CD4-positive, alpha-beta T cell treated with Interleukin-10 for 1 hour (primary cell): ENCODE results near the gene IL17RB.

ENCODE experiments used
- DNase-seq: peaks from one replicate; pipeline ENCODE4 v3.0.0-alpha.2; 2020

The IL17RB gene

DNA sequence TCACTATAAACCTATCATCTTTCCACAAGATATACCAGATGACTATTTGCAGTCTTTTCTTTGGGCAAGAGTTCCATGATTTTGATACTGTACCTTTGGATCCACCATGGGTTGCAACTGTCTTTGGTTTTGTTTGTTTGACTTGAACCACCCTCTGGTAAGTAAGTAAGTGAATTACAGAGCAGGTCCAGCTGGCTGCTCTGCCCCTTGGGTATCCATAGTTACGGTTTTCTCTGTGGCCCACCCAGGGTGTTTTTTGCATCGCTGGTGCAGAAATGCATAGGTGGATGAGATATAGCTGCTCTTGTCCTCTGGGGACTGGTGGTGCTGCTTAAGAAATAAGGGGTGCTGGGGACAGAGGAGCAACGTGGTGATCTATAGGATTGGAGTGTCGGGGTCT, 33.9 kb upstream of the IL17RB start:
- DNase-seq: no peak

DNA sequence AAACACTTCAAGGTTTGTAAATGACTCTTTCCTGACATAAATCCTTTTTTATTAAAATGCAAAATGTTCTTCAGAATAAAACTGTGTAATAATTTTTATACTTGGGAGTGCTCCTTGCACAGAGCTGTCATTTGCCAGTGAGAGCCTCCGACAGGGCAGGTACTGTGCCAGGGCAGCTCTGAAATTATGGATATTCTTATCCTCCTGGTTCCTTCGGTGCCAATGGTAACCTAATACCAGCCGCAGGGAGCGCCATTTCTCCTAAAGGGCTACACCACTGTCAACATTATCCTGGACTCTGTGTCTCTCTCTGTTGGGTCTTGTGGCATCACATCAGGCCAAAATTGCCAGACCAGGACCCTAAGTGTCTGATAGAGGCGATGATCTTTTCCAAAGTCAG, 33.1 kb upstream of the IL17RB start:
- no peak for DNase-seq

DNA sequence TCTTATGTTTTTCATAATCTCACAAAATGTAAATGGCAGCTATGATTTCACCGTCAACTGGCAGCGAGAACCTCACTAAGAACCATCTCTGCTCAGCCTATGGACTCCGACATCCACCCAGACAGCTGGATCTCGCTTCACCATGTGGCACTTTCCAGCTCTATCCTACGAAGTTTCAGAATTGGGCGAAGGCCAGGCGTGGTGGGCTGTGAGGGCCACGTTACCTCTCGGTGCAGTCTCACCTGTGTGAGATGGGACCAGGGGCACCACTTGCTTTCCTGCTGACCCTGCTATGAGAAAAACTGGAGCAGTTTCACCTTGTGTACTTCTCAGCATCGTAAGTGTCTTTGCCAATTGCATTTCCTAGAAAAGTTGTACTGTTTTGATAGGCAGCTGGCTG, 32.5 kb upstream of the IL17RB start:
- DNase-seq: no peak

DNA sequence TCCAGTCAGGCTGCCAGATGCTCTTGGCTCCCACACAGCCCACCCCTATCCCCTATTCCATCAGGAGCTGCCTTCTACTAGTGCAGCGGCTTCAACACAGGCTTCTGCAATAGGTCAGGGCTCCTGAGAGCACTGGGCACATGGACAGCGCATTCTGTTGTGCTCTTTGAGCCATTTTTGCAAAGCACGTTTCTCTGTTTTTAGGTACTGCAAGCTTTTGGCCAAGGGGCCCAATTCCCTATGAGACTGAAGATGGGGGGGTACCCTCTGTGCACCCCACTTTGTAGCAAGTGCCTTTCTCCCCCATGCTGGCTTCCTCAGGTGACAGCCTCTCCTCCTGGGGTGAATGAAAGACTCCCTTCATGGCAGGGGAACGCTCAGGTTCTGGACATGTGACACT, 31.3 kb upstream of the IL17RB start:
- DNase-seq: no peak

DNA sequence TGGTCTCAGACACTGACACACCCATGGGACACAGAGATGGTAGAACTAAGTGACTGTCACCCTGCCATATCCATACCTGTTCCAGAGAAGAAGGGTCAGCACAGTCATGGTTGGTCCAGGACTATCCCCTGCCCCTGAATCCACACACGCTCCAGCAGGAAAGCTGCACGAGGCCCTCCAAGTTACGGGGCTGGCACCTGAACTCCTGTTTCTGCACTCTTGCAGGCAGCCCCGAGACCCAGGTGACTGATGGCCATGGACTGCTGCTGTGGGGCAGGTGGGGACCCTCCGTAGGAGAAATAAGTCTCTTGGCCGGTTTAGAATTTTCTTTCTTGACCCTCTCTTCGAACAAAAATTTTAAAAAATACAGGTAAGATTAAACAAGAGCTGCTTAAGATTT, 30.7 kb upstream of the IL17RB start:
- DNase-seq: no peak

DNA sequence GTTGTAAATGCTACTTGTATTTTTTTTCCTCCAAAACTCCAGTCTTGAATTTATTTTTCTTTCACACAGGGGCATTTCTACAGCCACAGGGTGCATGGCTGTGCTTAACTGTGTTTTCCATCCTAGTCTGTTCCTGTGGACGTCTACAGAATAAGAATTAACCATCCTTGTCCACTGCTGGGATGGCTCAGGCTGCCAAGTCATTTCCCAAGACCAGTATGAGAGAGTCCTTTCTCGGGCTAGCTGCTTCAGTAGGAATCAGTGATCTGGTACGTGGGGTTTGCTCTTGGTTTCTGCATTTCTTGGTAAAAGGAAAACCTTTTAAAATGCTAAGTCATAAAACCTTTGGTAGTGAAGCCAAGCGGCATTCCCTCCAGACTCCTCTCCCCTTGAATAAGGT, 29.9 kb upstream of the IL17RB start:
- no peak for DNase-seq

DNA sequence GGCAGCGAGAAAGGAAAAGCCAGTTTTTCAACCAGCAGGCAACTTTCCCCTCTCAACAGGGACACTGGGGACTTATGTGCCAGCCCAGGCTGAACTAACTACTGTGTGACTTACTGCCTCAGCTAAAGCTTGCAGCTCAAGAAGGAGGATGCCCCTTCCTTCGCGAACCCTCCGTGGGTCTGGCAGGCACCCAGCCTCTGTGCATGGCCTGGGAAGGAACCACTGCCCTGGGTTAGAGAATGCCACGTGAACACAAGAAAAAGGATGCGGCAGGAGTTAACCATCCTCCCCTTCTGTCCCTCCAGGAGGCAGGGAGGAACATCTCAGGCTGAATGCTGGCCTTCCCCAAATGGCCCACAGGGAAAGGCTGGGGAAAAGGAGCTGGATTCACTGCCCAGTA, 29.2 kb upstream of the IL17RB start:
- DNase-seq: no peak

DNA sequence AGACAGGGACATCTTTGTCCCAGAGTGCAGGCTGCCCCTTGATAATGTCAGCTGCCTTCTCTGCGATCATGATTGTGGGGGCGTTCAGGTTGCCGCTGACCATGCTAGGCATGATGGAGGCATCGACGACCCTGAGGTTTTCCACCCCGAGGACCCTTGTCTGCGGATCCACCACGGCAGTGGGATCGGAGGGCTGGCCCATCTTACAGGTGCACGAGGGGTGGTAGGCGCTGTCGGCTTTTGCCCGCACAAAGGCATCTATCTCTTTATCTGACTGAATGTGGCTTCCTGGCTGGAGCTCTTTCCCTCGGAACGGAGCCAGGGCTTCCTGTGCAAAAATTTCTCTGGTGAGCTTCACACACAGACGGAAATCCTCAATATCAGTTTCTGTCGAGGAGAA, 28.6 kb upstream of the IL17RB start:
- no peak for DNase-seq

DNA sequence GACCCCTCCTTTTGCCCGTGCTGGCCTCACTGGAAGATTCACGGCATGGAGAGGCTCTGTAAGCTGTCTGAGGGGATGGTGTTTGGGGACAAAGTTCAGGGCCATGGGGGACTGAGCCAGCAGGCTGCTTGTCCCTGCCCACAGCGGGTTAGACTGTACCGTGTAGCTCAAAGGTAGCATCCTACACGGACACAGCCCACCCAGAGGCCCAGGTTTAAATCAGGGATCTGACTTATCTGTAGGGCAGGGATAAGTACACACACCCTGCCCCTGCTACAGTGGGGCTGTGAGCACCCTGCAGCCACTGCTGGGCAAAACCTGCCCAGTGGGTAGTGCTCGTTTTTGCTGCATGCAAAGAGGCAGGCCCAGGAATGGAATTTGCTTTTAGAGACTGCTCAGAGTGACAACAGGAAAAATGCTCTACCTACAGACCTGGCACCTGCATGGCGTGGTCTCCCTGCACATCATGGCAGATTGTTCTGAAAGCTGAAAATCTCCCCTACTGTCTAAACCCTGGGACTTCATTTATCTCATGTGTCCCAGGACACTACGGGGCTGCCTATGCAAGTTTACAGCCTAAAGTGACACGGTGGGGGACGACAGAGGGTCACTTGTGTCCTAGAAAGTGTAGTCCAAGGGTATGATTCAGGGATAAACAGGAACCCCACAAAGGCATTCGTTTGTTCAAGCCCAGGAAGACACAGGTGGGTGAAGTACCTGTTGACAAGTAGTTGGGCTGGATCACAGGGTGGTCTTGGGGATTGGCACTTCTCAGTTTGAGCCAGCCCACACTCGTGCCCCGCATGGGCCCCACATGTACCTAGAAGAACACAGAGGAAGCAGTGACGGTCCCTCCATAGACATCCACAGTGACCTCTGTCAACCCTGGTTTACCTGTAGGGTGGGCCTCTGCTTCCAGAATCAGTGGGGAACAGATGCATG, 27.9 kb upstream of the IL17RB start:
- DNase-seq: no peak

DNA sequence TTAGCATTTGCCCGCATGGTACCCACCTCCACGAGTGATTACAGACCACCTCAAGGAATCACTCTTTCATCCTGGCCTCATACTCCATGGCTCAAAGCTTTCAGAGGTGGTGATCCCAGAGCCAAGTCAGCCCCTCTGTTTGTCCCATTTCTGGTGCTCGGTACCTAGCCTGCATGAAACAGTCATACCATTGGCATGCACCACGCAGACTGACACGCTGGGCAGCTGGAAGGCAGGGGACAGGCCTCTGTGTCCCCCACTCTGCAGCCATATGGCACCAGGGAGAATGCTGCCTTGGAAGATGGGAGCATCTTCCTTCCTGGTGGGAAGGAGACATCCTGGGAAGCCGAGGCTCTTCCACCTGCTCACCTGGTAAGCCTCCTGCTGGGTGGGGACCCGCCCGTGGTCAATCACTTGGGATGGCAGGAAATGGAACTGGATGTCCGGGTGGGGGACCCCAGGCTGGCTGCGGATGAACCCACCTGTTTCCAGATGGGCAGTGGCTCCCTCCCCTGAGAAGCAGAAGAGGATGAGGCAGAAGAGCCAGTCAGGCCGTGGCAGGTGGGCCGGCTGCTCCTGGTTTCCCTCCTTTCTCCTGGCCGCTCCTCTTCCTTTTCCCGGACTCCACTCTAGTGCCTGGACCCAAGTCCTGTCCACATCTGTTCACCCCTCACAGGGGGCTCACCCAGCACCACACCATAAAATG, 27.1 kb upstream of the IL17RB start:
- DNase-seq: no peak

DNA sequence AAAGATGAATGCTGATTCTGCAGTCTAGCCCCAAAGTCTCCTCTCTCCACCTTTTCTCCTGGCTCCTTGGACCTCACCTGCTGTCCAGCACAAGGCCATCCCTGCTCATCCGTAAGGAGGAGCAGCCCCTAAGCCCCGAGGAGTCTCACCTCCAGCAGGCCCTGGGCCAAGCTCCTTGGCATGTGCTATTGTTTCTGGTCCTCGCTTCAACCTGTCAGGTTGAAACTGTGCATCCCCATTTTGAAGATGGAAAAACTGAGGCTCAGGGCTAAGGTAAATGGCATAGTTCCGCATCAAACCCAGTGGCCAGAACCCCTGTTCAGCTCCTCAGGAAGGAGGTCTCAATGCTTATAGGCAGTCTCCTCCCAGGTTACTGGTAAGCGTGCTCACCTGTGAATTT, 26.3 kb upstream of the IL17RB start:
- DNase-seq: no peak

DNA sequence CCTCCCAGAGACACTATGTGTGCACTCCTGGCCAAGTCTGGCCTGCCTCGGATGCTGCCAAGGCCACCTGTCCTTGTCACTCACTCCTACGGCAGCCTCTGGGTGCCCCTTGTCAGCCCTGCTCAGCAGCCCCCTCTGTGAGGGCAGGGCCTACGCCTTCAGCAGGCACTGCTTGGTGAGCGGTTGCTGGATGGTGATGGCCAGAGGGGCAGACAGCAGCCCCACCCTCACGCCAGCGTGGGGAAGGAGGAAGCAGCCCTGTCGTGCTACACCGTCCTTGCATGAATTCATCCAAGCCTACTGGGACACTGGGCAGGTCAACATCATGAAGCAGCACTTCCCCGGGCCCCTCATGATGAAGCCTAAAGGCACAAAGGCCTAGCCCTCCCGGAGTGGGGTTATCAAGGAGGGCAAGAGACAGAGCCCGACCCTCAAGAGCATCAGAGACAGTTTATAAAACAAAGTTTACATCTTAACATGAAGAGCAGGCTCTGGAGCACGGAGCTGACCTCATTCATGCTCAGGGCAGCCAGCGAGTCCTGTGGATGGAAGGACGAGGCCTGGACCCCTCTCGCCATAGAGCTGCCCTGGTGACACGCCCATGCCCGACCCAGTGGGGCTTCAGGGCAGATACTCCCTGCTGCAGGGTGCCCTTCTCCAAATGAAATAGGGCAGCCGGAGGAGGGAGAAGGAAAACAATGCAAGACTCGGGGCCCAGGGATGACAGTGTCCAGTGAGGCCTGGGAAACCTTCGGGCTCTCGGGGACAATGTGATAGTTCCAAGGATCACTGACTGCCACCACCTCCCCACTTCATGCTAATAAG, 25.4 kb upstream of the IL17RB start:
- no peak for DNase-seq

DNA sequence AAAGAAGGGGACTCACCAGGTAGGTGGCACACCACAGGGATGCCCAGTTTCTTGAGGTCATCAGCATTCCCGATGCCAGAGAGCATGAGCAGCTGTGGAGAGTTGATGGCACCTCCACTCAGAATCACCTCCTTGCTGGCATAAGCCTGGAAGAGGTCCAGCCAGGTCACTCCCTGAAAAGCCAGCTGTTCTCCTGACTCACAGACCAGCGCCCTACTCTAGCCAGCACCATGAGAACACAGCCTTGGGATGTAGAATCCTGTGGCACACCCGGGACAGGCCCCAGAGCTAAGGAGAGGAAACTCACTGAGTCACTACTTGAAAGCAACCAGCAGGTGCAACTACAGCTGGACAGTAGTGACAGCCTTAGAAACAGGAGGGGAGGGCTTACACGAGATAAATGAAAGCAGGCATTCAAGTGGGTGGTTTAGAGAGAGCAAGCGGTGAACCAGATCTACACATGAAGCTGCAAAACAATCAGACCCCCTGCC, 24.7 kb upstream of the IL17RB start:
- DNase-seq: no peak

DNA sequence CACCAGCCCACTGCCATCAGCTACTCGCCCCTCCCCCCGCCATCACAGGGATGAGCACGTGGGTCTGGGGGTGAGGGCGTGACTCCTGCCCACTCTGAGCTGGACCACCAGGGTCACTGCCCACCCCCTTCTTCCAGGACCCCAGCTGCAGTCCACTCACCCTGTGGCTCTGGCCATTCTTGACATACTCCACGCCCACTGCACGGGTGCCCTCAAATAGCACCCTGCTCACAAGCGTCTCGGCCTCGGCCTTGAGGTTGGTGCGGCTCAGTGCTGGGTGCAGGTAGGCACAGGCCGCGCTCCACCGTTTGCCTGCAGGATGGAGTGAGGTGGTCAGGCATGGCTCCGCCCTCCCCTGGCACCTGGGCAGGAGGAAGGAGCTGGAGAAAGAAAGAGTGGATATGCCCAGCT, 24.0 kb upstream of the IL17RB start:
- no peak for DNase-seq

DNA sequence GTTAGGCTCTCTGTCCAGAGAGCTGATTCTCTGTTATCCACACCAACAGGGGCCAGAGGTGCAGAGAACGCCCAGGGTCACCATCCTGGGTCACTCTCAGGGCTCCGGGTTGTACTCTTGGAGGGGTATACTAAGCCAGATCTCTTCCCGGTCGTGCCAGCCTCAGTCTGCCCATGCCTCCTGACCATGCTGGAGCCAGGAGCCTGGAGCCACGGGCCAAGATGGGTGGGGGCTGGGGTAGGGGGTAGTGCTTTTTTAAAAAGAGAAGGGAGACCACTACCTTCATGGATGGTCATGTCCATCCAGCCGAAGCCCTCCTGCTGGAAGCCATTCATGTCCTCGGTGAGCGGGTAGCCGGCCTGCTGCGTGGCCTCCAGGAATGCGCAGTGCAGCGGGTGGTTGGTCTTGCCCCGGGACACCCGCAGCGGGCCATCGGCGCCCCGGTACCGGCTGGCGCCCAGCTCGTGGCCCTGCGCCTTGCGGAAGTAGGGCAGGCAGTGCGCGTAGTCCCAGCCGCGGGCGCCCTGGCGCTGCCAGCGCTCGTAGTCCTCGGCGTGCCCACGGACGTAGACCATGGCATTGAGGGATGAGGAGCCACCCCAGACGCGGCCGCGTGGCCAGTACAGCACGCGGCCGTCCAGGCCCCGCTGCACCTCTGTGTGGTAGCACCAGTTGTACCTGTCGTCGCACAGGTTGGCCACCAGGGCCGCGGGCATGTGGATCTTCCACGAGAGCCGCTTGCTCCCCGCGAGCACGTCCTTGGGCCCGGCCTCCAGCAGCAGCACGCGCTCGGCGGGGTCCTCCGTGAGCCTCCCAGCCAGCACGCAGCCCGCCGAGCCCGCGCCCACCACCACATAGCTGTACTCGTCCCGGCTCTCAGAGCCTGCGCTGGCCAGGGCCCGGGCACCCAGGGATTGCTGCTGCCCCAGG, 23.1 kb upstream of the IL17RB start:
- DNase-seq: no peak

DNA sequence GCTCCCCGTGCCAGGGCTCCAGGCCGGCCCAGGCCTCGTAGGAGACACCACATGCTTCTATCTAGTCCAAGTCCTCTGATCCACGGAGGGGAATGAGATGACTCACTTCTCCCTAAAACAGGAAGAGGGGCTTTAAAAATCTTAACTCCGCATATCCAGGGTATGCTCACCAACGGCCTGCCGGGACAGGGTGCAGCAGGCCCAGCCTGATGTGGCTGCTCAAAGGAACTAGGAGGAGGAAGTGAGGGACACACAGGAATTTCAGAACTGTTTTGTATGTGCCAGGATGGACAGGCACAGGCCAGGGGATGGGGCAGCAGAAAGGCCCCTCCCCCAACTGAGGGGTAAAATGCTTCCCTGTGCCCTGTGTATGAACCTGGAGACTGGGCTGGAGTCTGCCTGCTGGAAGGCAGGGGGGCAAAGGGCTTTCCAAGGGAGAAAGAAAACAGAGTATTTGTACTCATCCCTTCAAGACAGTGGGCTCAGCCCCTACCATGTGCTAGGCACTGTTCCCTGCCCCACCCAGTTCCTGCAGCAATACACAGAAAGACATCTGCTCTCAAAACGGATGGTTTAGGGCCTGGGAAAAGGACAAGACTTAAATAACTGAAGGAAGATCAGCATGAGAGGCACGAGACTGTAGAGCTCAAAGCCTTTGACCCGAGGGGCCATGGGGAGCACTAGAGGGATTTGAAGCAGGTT, 22.3 kb upstream of the IL17RB start:
- no peak for DNase-seq

DNA sequence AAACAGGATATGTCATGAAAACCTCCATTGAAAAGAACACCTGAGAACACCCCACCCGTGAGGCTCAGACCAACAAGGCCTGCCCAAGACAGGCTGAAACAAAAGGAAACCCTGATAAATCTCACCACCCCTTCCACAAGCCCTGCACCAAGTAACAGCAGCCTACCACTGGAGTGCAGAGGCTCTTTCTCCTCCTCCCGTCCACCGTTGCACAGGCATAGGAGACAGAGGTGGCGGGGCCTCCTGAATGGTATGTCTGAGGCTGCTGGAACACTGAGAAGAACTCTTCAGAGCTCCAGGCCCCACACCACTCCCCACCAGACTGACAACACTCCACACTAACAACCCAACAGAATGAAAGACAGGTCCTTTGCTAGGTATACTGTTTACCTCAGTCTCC, 21.6 kb upstream of the IL17RB start:
- DNase-seq: no peak

DNA sequence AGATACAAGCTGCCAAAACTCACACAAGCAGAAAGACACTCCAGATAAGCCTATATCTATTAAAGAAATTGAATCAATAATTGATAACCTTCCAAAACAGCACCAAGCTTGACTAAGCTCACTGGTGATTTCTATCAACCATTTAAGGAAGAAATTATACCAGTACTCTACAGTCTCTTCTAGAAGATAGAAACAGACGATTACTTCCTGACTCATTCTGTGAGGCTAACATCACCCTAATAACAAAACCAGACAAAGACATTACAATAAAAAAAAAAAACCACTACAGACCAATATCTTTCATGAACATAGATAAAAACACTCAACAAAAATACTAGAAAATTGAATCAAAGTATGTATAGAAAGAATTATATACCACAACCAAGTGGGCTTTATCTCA, 20.3 kb upstream of the IL17RB start:
- DNase-seq: no peak

DNA sequence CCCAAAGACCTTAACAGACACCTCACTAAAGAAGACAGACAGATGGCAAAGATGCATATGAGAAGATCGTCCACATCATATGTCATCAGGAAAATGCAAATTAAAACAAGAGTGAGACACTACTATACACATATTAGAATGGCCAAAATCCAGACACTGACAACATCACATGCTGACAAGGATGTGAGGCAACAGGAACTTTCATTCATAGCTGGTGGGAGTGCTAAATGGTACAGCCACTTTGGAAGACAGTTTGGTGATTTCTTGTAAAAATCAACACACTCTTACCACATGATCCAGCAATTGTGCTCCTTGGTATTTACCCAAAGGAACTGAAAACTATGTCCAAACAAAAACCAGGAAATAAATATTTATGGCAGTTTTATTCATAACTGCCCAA, 17.8 kb upstream of the IL17RB start:
- DNase-seq: no peak

DNA sequence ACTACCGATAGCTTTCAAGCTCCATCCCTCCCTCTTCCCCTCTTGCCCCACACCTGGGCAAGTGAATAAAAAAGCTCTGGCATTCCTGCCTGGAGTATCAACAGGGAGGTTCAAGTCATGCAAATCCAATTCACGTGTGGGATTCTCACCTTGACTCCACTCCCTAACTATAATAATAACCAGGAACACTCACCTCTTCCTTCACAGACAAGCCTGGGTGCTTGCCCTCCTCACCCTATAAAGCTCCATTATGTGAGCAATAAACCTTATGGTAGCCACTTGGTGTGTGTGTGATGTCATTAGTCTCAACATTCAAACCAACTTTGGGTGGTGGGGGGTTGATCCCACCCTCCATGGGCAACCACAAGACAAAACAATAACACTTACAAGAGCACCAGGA, 16.8 kb upstream of the IL17RB start:
- DNase-seq: no peak

DNA sequence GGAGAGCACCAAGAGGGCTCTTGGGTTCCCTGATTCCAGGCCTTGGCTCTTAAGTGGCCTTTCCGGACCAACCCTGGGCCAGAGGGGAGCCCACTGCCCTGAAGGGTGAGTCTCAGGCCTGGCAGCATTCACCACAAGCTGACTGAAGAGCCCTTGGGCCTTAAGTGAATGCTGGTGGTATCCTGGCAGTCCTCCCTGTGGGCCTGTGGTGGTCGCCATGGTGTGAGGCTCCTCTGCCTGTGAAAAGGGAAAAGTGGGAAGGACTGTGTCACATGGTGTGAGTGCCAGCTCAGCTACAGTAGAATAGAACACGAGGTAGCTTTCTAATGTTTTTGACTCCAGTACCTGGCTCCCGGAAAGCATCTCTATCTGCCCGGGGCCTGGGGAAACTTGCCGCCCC, 15.4 kb upstream of the IL17RB start:
- no peak for DNase-seq
